GM12878 (cell line): ENCODE data around the gene ENO2.

Experiments
- EP300 ChIP-seq, 2 experiments: fragments of 150-350 bp in 1 of 2; IDR thresholded peaks; 2 replicates each; pipeline ENCODE4 v1.6.1; 2011 to 2012; ENCODE audit warnings: low read depth in 2 of 2, low read length in 2 of 2, borderline replicate concordance in 1 of 2, improper control_type of control experiment in 1 of 2, inconsistent platforms in 1 of 2; ENCODE audit not compliant: control insufficient read depth in 1 of 2
- HDAC2 ChIP-seq: fragments of 200-600 bp; sonication (generic); IDR thresholded peaks from 2 replicates; pipeline ENCODE4 v1.6.1; 2017
- JUND ChIP-seq: IDR thresholded peaks from 2 replicates; pipeline ENCODE4 v1.6.1; 2012; ENCODE audit warnings: low read depth, mild to moderate bottlenecking, low read length, improper control_type of control experiment, moderate library complexity
- NFYB ChIP-seq: IDR thresholded peaks from 2 replicates; pipeline ENCODE4 v1.6.1; 2011; ENCODE audit warnings: low read depth, mild to moderate bottlenecking, low read length, improper control_type of control experiment, moderate library complexity; ENCODE audit not compliant: insufficient read depth
- POLR2A ChIP-seq: IDR thresholded peaks from 2 replicates; pipeline ENCODE4 v1.6.1; 2011; ENCODE audit warnings: low read depth, mild to moderate bottlenecking, low read length
- POLR2AphosphoS2 ChIP-seq: IDR thresholded peaks from 2 replicates; pipeline ENCODE4 v1.6.1; 2011; ENCODE audit warnings: low read depth, mild to moderate bottlenecking, low read length, improper control_type of control experiment, moderate library complexity
- RELA ChIP-seq: fragments of 450-650 bp; IDR thresholded peaks from 2 replicates; pipeline ENCODE4 v1.8.0; 2014; ENCODE audit warnings: borderline replicate concordance; ENCODE audit not compliant: partially characterized antibody
- SIX5 ChIP-seq: IDR thresholded peaks from 2 replicates; pipeline ENCODE4 v1.6.1; 2011; ENCODE audit warnings: mild to moderate bottlenecking, low read depth, low read length, moderate library complexity; ENCODE audit not compliant: severe bottlenecking
- SRF ChIP-seq, 2 experiments: IDR thresholded peaks; 2 replicates each; pipeline ENCODE4 v1.6.1; 2011; ENCODE audit warnings: low read depth in 2 of 2, low read length in 2 of 2, mild to moderate bottlenecking in 1 of 2, moderate library complexity in 1 of 2
- TAF1 ChIP-seq: IDR thresholded peaks from 2 replicates; pipeline ENCODE4 v1.6.1; 2011; ENCODE audit warnings: mild to moderate bottlenecking, low read depth, low read length, borderline replicate concordance
- TARDBP ChIP-seq: IDR thresholded peaks from 2 replicates; pipeline ENCODE4 v1.6.1; 2016; ENCODE audit warnings: borderline replicate concordance
- TF ChIP-seq, protein P1 (sequence below), 3 experiments: IDR thresholded peaks in 2 of 3; conservative IDR thresholded peaks in 1 of 3; 2 replicates each; pipeline ENCODE4 v1.5.1; 2011; ENCODE audit warnings: low read depth in 3 of 3, low read length in 3 of 3, mild to moderate bottlenecking in 3 of 3, control low read depth in 2 of 3, moderate library complexity in 2 of 3, inconsistent platforms in 1 of 3, mixed read lengths in 1 of 3; ENCODE audit not compliant: control insufficient read depth in 2 of 3, insufficient read depth in 1 of 3; ENCODE audit errors: extremely low read depth in 1 of 3
- TF ChIP-seq, protein P2 (sequence below): fragments of 450-650 bp; IDR thresholded peaks from 2 replicates; pipeline ENCODE4 v1.6.1; 2017; ENCODE audit warnings: mild to moderate bottlenecking, moderate library complexity
- TF ChIP-seq, protein P3 (sequence below): IDR thresholded peaks from 2 replicates; pipeline ENCODE4 v1.6.1; 2012; ENCODE audit warnings: mild to moderate bottlenecking, low read depth, low read length

DNA sequence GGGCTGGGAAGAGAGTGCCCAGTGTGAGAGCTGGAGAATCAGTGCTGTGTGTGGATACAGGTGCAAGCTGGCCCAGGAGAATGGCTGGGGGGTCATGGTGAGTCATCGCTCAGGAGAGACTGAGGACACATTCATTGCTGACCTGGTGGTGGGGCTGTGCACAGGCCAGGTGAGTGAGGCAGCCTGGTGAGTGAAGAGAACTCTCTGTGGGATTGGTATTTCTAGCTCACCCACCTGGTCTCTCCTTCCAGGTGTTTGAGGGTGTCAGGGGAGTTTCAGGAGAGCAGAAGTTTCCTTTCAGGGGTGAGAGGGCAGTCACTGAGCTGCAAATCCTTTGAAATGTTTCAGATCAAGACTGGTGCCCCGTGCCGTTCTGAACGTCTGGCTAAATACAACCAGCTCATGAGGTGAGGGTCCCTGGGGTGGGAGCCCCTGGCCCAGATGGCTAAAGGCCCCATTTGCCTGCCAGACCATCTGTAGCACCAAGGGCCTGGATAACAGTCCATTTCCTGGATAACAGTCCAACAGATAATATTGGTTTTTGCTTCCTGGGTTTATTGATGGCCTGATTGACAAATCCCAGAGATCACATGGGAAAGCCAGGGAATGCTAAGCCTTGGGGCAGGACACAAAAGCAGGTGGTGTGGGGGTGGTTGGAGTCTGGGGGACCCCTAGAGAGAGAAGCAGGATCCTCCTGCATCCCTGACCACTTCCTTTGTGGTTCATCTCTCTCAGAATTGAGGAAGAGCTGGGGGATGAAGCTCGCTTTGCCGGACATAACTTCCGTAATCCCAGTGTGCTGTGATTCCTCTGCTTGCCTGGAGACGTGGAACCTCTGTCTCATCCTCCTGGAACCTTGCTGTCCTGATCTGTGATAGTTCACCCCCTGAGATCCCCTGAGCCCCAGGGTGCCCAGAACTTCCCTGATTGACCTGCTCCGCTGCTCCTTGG, 7.9 kb downstream of the ENO2 start:
- TF ChIP-seq, protein P1, sequence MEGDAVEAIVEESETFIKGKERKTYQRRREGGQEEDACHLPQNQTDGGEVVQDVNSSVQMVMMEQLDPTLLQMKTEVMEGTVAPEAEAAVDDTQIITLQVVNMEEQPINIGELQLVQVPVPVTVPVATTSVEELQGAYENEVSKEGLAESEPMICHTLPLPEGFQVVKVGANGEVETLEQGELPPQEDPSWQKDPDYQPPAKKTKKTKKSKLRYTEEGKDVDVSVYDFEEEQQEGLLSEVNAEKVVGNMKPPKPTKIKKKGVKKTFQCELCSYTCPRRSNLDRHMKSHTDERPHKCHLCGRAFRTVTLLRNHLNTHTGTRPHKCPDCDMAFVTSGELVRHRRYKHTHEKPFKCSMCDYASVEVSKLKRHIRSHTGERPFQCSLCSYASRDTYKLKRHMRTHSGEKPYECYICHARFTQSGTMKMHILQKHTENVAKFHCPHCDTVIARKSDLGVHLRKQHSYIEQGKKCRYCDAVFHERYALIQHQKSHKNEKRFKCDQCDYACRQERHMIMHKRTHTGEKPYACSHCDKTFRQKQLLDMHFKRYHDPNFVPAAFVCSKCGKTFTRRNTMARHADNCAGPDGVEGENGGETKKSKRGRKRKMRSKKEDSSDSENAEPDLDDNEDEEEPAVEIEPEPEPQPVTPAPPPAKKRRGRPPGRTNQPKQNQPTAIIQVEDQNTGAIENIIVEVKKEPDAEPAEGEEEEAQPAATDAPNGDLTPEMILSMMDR (IDR thresholded peaks at IDR 0.05 in 2 of 3, conservative IDR thresholded peaks at IDR 0.05 in 1 of 3; ENCODE audit: control insufficient read depth in 2 of 3, extremely low read depth in 1 of 3, insufficient read depth in 1 of 3, low read depth in 3 of 3, low read length in 3 of 3): 0 out of 6 replicates have a peak, but pooled peaks of 1 of the 3 experiments have one; percentile 13
- TF ChIP-seq NFYB (no peak), TARDBP (no peak), TAF1 (no peak), HDAC2 (no peak), POLR2AphosphoS2 (no peak), POLR2A (no peak), SRF (IDR thresholded peaks at IDR 0.05; ENCODE audit: low read depth in 2 of 2, low read length in 2 of 2) (no peak), RELA (no peak), EP300 (IDR thresholded peaks at IDR 0.05; ENCODE audit: borderline replicate concordance in 1 of 2, control insufficient read depth in 1 of 2, low read depth in 2 of 2, low read length in 2 of 2) (no peak), SIX5 (no peak), JUND (no peak)
- TF ChIP-seq, protein P2, sequence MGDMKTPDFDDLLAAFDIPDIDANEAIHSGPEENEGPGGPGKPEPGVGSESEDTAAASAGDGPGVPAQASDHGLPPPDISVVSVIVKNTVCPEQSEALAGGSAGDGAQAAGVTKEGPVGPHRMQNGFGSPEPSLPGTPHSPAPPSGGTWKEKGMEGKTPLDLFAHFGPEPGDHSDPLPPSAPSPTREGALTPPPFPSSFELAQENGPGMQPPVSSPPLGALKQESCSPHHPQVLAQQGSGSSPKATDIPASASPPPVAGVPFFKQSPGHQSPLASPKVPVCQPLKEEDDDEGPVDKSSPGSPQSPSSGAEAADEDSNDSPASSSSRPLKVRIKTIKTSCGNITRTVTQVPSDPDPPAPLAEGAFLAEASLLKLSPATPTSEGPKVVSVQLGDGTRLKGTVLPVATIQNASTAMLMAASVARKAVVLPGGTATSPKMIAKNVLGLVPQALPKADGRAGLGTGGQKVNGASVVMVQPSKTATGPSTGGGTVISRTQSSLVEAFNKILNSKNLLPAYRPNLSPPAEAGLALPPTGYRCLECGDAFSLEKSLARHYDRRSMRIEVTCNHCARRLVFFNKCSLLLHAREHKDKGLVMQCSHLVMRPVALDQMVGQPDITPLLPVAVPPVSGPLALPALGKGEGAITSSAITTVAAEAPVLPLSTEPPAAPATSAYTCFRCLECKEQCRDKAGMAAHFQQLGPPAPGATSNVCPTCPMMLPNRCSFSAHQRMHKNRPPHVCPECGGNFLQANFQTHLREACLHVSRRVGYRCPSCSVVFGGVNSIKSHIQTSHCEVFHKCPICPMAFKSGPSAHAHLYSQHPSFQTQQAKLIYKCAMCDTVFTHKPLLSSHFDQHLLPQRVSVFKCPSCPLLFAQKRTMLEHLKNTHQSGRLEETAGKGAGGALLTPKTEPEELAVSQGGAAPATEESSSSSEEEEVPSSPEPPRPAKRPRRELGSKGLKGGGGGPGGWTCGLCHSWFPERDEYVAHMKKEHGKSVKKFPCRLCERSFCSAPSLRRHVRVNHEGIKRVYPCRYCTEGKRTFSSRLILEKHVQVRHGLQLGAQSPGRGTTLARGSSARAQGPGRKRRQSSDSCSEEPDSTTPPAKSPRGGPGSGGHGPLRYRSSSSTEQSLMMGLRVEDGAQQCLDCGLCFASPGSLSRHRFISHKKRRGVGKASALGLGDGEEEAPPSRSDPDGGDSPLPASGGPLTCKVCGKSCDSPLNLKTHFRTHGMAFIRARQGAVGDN: no peak
- TF ChIP-seq, protein P3, sequence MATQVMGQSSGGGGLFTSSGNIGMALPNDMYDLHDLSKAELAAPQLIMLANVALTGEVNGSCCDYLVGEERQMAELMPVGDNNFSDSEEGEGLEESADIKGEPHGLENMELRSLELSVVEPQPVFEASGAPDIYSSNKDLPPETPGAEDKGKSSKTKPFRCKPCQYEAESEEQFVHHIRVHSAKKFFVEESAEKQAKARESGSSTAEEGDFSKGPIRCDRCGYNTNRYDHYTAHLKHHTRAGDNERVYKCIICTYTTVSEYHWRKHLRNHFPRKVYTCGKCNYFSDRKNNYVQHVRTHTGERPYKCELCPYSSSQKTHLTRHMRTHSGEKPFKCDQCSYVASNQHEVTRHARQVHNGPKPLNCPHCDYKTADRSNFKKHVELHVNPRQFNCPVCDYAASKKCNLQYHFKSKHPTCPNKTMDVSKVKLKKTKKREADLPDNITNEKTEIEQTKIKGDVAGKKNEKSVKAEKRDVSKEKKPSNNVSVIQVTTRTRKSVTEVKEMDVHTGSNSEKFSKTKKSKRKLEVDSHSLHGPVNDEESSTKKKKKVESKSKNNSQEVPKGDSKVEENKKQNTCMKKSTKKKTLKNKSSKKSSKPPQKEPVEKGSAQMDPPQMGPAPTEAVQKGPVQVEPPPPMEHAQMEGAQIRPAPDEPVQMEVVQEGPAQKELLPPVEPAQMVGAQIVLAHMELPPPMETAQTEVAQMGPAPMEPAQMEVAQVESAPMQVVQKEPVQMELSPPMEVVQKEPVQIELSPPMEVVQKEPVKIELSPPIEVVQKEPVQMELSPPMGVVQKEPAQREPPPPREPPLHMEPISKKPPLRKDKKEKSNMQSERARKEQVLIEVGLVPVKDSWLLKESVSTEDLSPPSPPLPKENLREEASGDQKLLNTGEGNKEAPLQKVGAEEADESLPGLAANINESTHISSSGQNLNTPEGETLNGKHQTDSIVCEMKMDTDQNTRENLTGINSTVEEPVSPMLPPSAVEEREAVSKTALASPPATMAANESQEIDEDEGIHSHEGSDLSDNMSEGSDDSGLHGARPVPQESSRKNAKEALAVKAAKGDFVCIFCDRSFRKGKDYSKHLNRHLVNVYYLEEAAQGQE: no peak
